Mucosa of descending colon (tissue), 3 donors: ENCODE measurements around the gene IFIT2. TPM values are rescaled to one million over a fixed set of nuclear protein-coding genes. Genes with fewer than 3 reads are reported as not detected.

Source experiments
- ATAC-seq: fragments of 200-7000 bp; cut with Tn5 transposase; one replicate; pipeline ENCODE4 v1.9.1; 2020; ENCODE audit warnings: mild to moderate bottlenecking, moderate library complexity
- DNase-seq, 3 donors: peaks; one replicate each; pipeline ENCODE4 v3.0.0-alpha.2; 2020
- H3K36me3 ChIP-seq: fragments of 200-600 bp; one replicate; pipeline ENCODE4 v1.8.0; 2021; ENCODE audit warnings: low read depth, mild to moderate bottlenecking
- H3K4me1 ChIP-seq: fragments of 200-600 bp; one replicate; pipeline ENCODE4 v1.8.0; 2021; ENCODE audit warnings: low read depth, mild to moderate bottlenecking
- H3K4me3 ChIP-seq: fragments of 200-600 bp; one replicate; pipeline ENCODE4 v1.8.0; 2021; ENCODE audit warnings: mild to moderate bottlenecking
- H3K9me3 ChIP-seq: fragments of 200-600 bp; one replicate; pipeline ENCODE4 v1.8.0; 2021; ENCODE audit warnings: mild to moderate bottlenecking
- CTCF ChIP-seq: fragments of 200-600 bp; IDR thresholded peaks from one replicate; pipeline ENCODE4 v1.8.0; 2022; ENCODE audit warnings: antibody characterized with exemption, mild to moderate bottlenecking
- intact Hi-C, 2 donors: fragments of 100-400 bp; cut with DNase I in 1 of 2; cut with micrococcal nuclease in 1 of 2; formaldehyde crosslinking; loops; one replicate each; pipeline versions ENCODE4 v1.11.0 to v1.11.1; 2022; cut with DNase I, micrococcal nuclease
- total RNA-seq, 3 donors: library from RNA; stranded (reverse); fragmentation: NEBNext Ultra II Directional in 2 of 3; extraction: Animal tissue kit (Norgen Biotek cat#: 25700) in 2 of 3; gene quantifications; one replicate each; pipeline versions ENCODE4 v1.2.1 to v1.2.4, GENCODE V29; 2021 to 2023
- donor health status: DM: no; HTN: no; CAD: no; lungs with moderate emphysema.
- donor health status: DM: no; HTN: no; CAD: no.
- donor health status: DM: no; HTN: yes; CAD: no.

The IFIT2 gene
- total RNA-seq, 3 donors from 2014 or later, result 6.9 to 7.6 (median 7.5) TPM

GRCh38 chr10:89351780-89352597 is 50.1 kb downstream of the IFIT2 start:
- H3K4me1 ChIP-seq, result peaks cover 29% of the 10 kb centered on the region
- H3K4me3 ChIP-seq, result no peak overlapping the region
- peak; percentile 82 for ATAC-seq
- no peaks in the 10 kb centered on the region for H3K36me3 ChIP-seq
- intact Hi-C loops, result no loop called here
- TF ChIP-seq CTCF, result no peak
- H3K9me3 ChIP-seq, result no peaks in the 10 kb centered on the region
- DNase-seq, result peak in 1 of 3 donors; percentile 37

GRCh38 chr10:89352802-89353201 is 51.0 kb downstream of the IFIT2 start:
- H3K9me3 ChIP-seq, result no peaks in the 10 kb centered on the region
- H3K4me1 ChIP-seq, result peaks cover 28% of the 10 kb centered on the region
- no peak for TF ChIP-seq CTCF
- ATAC-seq (no peak), DNase-seq (no peak)
- intact Hi-C loops, result no loop called here
- H3K4me3 ChIP-seq, result no peak overlapping the region
- H3K36me3 ChIP-seq, result no peaks in the 10 kb centered on the region

- Histone ChIP-seq H3K4me3 (no peak overlapping the region), H3K4me1 (peaks cover 24% of the 10 kb centered on the region), H3K36me3 (no peaks in the 10 kb centered on the region), H3K9me3 (no peaks in the 10 kb centered on the region)
- no peak for TF ChIP-seq CTCF
- ATAC-seq (no peak), DNase-seq (no peak)
- intact Hi-C loops, result no loop called here
These were observed 53.6 kb downstream of the IFIT2 start for GRCh38 chr10:89355394-89355931.

GRCh38 chr10:89357096-89357495 is 55.2 kb downstream of the IFIT2 start:
- DNase-seq, result no peak
- Histone ChIP-seq H3K9me3 (no peaks in the 10 kb centered on the region), H3K4me1 (peaks cover 8% of the 10 kb centered on the region), H3K36me3 (no peaks in the 10 kb centered on the region), H3K4me3 (no peak overlapping the region)
- intact Hi-C loops, result no loop called here
- no peak for TF ChIP-seq CTCF
- no peak for ATAC-seq

GRCh38 chr10:89357975-89358374 is 56.1 kb downstream of the IFIT2 start:
- ATAC-seq (no peak), DNase-seq (no peak)
- intact Hi-C loops, result no loop called here
- peaks cover 4% of the 10 kb centered on the region for H3K4me1 ChIP-seq
- no peak overlapping the region for H3K4me3 ChIP-seq
- TF ChIP-seq CTCF, result no peak
- no peaks in the 10 kb centered on the region for H3K36me3 ChIP-seq
- H3K9me3 ChIP-seq, result no peaks in the 10 kb centered on the region

Other genes starting within 250 kb of the IFIT2 start
- gene CH25H, start 94.7 kb upstream of the IFIT2 start, total RNA-seq, result 1 to 10 TPM in 1 of 3 donors, under 1 TPM in 2; 0.80 to 1.2 (median 0.84) TPM
- gene LIPA, start 50.3 kb upstream of the IFIT2 start, total RNA-seq, result 10 to 100 TPM; 20.6 to 34.5 (median 29.6) TPM
- gene IFIT3, start 26.0 kb downstream of the IFIT2 start, total RNA-seq, result 10 to 100 TPM in 2 of 3 donors, 1 to 10 TPM in 1; 5.8 to 12.7 (median 11.2) TPM
- gene IFIT1B, start 76.0 kb downstream of the IFIT2 start, total RNA-seq, result not detected
- 10 to 100 TPM in 1 of 3 donors, 1 to 10 TPM in 2; 6.2 to 21.5 (median 8.3) TPM for gene IFIT1, start 90.6 kb downstream of the IFIT2 start, total RNA-seq
- 10 to 100 TPM in 2 of 3 donors, 1 to 10 TPM in 1; 9.8 to 19.1 (median 12.9) TPM for gene IFIT5, start 112.5 kb downstream of the IFIT2 start, total RNA-seq
- gene SLC16A12, start 233.5 kb downstream of the IFIT2 start, total RNA-seq, result under 1 TPM; 0.12 to 0.47 (median 0.23) TPM